GM19238 (cell line): ENCODE results near the gene RNF40.
"Not testable (repeated sequence)": the region's sequence is repeated elsewhere in the genome, so short reads cannot be mapped to it uniquely, and the experiment has no call there.

ENCODE experiments used
- DNase-seq: peaks from one replicate; pipeline ENCODE4 v3.0.0; 2011; ENCODE audit warnings: low spot score; ENCODE audit not compliant: insufficient read length

Gene RNF40

GRCh38 chr16:30780549-30780948 is 18.4 kb downstream of the RNF40 start:
- no peak for DNase-seq

GRCh38 chr16:30782486-30783279 is 20.6 kb downstream of the RNF40 start:
- no peak for DNase-seq

GRCh38 chr16:30783280-30784109 is 21.4 kb downstream of the RNF40 start:
- no peak for DNase-seq

GRCh38 chr16:30784215-30784614 is 22.1 kb downstream of the RNF40 start:
- no peak for DNase-seq

GRCh38 chr16:30785126-30786106 is 23.3 kb downstream of the RNF40 start:
- DNase-seq: no peak

GRCh38 chr16:30786115-30786935 is 24.2 kb downstream of the RNF40 start:
- DNase-seq: peak; percentile 58

- DNase-seq: peak; percentile 59
Observed at GRCh38 chr16:30786936-30787612, 25.0 kb downstream of the RNF40 start, which contains the start of gene ZNF629. TSS of gene ZNF629 (minus strand) at chr16:30787205. CDS start at chr16:30784482, 2,723 bp downstream.

GRCh38 chr16:30787613-30788378 is 25.7 kb downstream of the RNF40 start:
- no peak for DNase-seq

GRCh38 chr16:30793508-30794069 is 31.5 kb downstream of the RNF40 start:
- DNase-seq: no peak

- no peak for DNase-seq
Observed at GRCh38 chr16:30794634-30795033, 32.5 kb downstream of the RNF40 start.

GRCh38 chr16:30797670-30798309 is 35.7 kb downstream of the RNF40 start:
- no peak for DNase-seq

GRCh38 chr16:30802936-30803335 is 40.8 kb downstream of the RNF40 start:
- DNase-seq: no peak

- DNase-seq: no peak
Observed at GRCh38 chr16:30805056-30805369, 42.9 kb downstream of the RNF40 start.

- peak; percentile 63 for DNase-seq
Observed at GRCh38 chr16:30805370-30806169, 43.4 kb downstream of the RNF40 start.

GRCh38 chr16:30808146-30808545 is 46.0 kb downstream of the RNF40 start:
- DNase-seq: no peak

- not testable (repeated sequence) for DNase-seq
Observed at GRCh38 chr16:30808890-30809426, 46.8 kb downstream of the RNF40 start.

GRCh38 chr16:30809675-30810074 is 47.6 kb downstream of the RNF40 start:
- not testable (repeated sequence) for DNase-seq
